Keratinocyte (primary cell): ENCODE results near the gene MROH2A. TPM values are rescaled to one million over a fixed set of nuclear protein-coding genes. Genes with fewer than 3 reads are reported as not detected.

Experiments
- DNase-seq: peaks from one replicate; pipeline ENCODE4 v3.0.0-alpha.2; 2011; ENCODE audit warnings: low read depth, missing footprints, low spot score
- FAIRE-seq: peaks from 2 replicates; lab custom pipeline; 2011; peaks lifted over from hg19 to GRCh38; lab: Jason Lieb, UNC
- H2AFZ ChIP-seq: 2 replicates; pipeline ENCODE4 v1.6.0; 2012; ENCODE audit warnings: low read length, control low read depth, inconsistent platforms; ENCODE audit not compliant: control insufficient read depth
- H3K27ac ChIP-seq: 2 replicates; pipeline ENCODE4 v1.5.1; 2011; ENCODE audit warnings: low read length; ENCODE audit not compliant: control insufficient read depth, insufficient read depth
- H3K27me3 ChIP-seq: 3 replicates; pipeline ENCODE4 v1.6.0; 2011; ENCODE audit warnings: low read length; ENCODE audit not compliant: control insufficient read depth, insufficient read depth; ENCODE audit errors: extremely low read depth
- H3K36me3 ChIP-seq, 2 experiments: 2 replicates in 1 of 2; 3 replicates in 1 of 2; pipeline ENCODE4 v1.5.1; 2011; ENCODE audit warnings: low read length in 2 of 2, mild to moderate bottlenecking in 1 of 2; ENCODE audit not compliant: control insufficient read depth in 2 of 2, insufficient read depth in 2 of 2; ENCODE audit errors: extremely low read depth in 1 of 2
- H3K4me1 ChIP-seq: 3 replicates; pipeline ENCODE4 v1.5.1; 2011; ENCODE audit warnings: low read length; ENCODE audit not compliant: control insufficient read depth, insufficient read depth; ENCODE audit errors: extremely low read depth
- H3K4me2 ChIP-seq: 3 replicates; pipeline ENCODE4 v1.6.0; 2011; ENCODE audit warnings: low read depth, low read length; ENCODE audit not compliant: control insufficient read depth, insufficient read depth; ENCODE audit errors: extremely low read depth
- H3K4me3 ChIP-seq, 3 experiments: fragments of 200-600 bp in 1 of 3; sonication (generic) in 1 of 3; 2 replicates in 2 of 3; 3 replicates in 1 of 3; pipeline ENCODE4 v1.5.1; 2011 to 2016; ENCODE audit warnings: low read length in 3 of 3, mild to moderate bottlenecking in 3 of 3, control low read depth in 2 of 3, inconsistent platforms in 1 of 3, low read depth in 1 of 3, mixed read lengths in 1 of 3, mixed run types in 1 of 3, moderate library complexity in 1 of 3; ENCODE audit not compliant: control insufficient read depth in 2 of 3, insufficient read depth in 2 of 3; ENCODE audit errors: extremely low read depth in 1 of 3
- H3K79me2 ChIP-seq: 2 replicates; pipeline ENCODE4 v1.6.0; 2012; ENCODE audit warnings: low read length; ENCODE audit not compliant: control insufficient read depth, insufficient read depth
- H3K9ac ChIP-seq: 3 replicates; pipeline ENCODE4 v1.6.0; 2011; ENCODE audit warnings: low read length; ENCODE audit not compliant: control insufficient read depth, insufficient read depth; ENCODE audit errors: extremely low read depth
- H3K9me1 ChIP-seq: 3 replicates; pipeline ENCODE4 v1.6.0; 2011; ENCODE audit warnings: low read length; ENCODE audit not compliant: control insufficient read depth, insufficient read depth; ENCODE audit errors: extremely low read depth
- H3K9me3 ChIP-seq: 2 replicates; pipeline ENCODE4 v1.5.1; 2012; ENCODE audit warnings: low read depth, low read length; ENCODE audit not compliant: control insufficient read depth
- H4K20me1 ChIP-seq: 3 replicates; pipeline ENCODE4 v1.6.0; 2011; ENCODE audit warnings: low read length; ENCODE audit not compliant: control insufficient read depth, insufficient read depth; ENCODE audit errors: extremely low read depth
- EZH2 ChIP-seq: IDR thresholded peaks from one replicate; pipeline ENCODE4 v1.6.1; 2012; ENCODE audit warnings: inconsistent platforms, mild to moderate bottlenecking, low read length, moderate library complexity
- dilution Hi-C: fragments of 300-500 bp; cut with MboI; formaldehyde crosslinking; loops from one replicate; pipeline ENCODE4 v1.7.0; 2020; ENCODE audit warnings: low sequenced_read_pairs; ENCODE audit not compliant: extremely low pct_ligation_motif_present
- polyA plus RNA-seq, 5 experiments: library from polyadenylated mRNA; depleted of rRNA in 3 of 5; stranded (reverse) in 3 of 5; stranded (forward) in 1 of 5; unstranded in 1 of 5; fragments of >200 nt; gene quantifications; 1 replicate in 1 of 5; 2 replicates in 3 of 5; 3 replicates in 1 of 5; pipeline versions ENCODE4 v1.2.1 to v1.2.3, GENCODE V29; 2011 to 2012; ENCODE audit warnings: missing spikeins in 2 of 5, low read depth in 1 of 5, low replicate concordance in 1 of 5
- TF ChIP-seq, protein P1 (sequence below), 3 experiments: IDR thresholded peaks in 1 of 3; conservative IDR thresholded peaks in 1 of 3; optimal IDR thresholded peaks in 1 of 3; 2 replicates in 2 of 3; 3 replicates in 1 of 3; pipeline versions ENCODE3 to v1.5.1; 2011; ENCODE audit warnings: low read length in 3 of 3, mild to moderate bottlenecking in 3 of 3, moderate library complexity in 2 of 3, control low read depth in 1 of 3, inconsistent platforms in 1 of 3; ENCODE audit not compliant: insufficient read depth in 2 of 3; ENCODE audit errors: extremely low read depth in 1 of 3

MROH2A gene
- polyA plus RNA-seq, 1 donor (not counting 4 experiments of a cell fraction or from before 2014, with no cell fraction given), result 0.33 TPM

GRCh38 chr2:233850745-233851144, 72.6 kb downstream of the MROH2A start:
- Histone ChIP-seq H3K4me3 (no peak overlapping the region), H3K4me1 (peaks cover 21% of the 10 kb centered on the region), H3K9me3 (no peaks in the 10 kb centered on the region), H3K9ac (no peak overlapping the region), H3K4me2 (no peak overlapping the region), H4K20me1 (peaks cover 3% of the 10 kb centered on the region), H3K27ac (no peak overlapping the region), H3K27me3 (no peaks in the 10 kb centered on the region), H3K36me3 (peaks cover 0 to 39% of the 10 kb centered on the region in 2 experiments), H3K79me2 (peaks cover 71% of the 10 kb centered on the region), H2AFZ (no peak overlapping the region), H3K9me1 (no peaks in the 10 kb centered on the region)
- no peak for TF ChIP-seq EZH2
- TF ChIP-seq, protein P1, sequence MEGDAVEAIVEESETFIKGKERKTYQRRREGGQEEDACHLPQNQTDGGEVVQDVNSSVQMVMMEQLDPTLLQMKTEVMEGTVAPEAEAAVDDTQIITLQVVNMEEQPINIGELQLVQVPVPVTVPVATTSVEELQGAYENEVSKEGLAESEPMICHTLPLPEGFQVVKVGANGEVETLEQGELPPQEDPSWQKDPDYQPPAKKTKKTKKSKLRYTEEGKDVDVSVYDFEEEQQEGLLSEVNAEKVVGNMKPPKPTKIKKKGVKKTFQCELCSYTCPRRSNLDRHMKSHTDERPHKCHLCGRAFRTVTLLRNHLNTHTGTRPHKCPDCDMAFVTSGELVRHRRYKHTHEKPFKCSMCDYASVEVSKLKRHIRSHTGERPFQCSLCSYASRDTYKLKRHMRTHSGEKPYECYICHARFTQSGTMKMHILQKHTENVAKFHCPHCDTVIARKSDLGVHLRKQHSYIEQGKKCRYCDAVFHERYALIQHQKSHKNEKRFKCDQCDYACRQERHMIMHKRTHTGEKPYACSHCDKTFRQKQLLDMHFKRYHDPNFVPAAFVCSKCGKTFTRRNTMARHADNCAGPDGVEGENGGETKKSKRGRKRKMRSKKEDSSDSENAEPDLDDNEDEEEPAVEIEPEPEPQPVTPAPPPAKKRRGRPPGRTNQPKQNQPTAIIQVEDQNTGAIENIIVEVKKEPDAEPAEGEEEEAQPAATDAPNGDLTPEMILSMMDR (optimal IDR thresholded peaks at IDR 0.05 in 1 of 3, IDR thresholded peaks at IDR 0.05 in 1 of 3, conservative IDR thresholded peaks at IDR 0.05 in 1 of 3; ENCODE audit: extremely low read depth in 1 of 3, insufficient read depth in 2 of 3, low read length in 3 of 3), result no peak
- dilution Hi-C loops, result no loop called here
- no peak for DNase-seq
- FAIRE-seq, result no peak

- peaks cover 0 to 38% of the 10 kb centered on the region in 2 experiments for H3K36me3 ChIP-seq
- TF ChIP-seq, protein P1 (optimal IDR thresholded peaks at IDR 0.05 in 1 of 3, IDR thresholded peaks at IDR 0.05 in 1 of 3, conservative IDR thresholded peaks at IDR 0.05 in 1 of 3; ENCODE audit: extremely low read depth in 1 of 3, insufficient read depth in 2 of 3, low read length in 3 of 3), result no peak
- no peak for TF ChIP-seq EZH2
- peaks cover 71% of the 10 kb centered on the region for H3K79me2 ChIP-seq
These were observed 73.0 kb downstream of the MROH2A start for GRCh38 chr2:233851169-233851568.

More at GRCh38 chr2:233851169-233851568, 73.0 kb downstream of the MROH2A start:
- no peak overlapping the region for H3K9ac ChIP-seq
- DNase-seq (no peak), FAIRE-seq (no peak)
- dilution Hi-C loops, result no loop called here
- H3K4me1 ChIP-seq, result peaks cover 21% of the 10 kb centered on the region
- H3K9me1 ChIP-seq, result no peaks in the 10 kb centered on the region
- no peaks in the 10 kb centered on the region for H3K9me3 ChIP-seq
- H3K4me3 ChIP-seq, result no peak overlapping the region
- no peaks in the 10 kb centered on the region for H3K27me3 ChIP-seq
- no peak overlapping the region for H2AFZ ChIP-seq
- no peak overlapping the region for H3K4me2 ChIP-seq
- H3K27ac ChIP-seq, result no peak overlapping the region
- H4K20me1 ChIP-seq, result peaks cover 3% of the 10 kb centered on the region
